HFFc6 (cell line): ENCODE data around the gene SRPK2. TPM values are rescaled to one million over a fixed set of nuclear protein-coding genes. Genes with fewer than 3 reads are reported as not detected.
"Not testable (repeated sequence)": the region's sequence is repeated elsewhere in the genome, so short reads cannot be mapped to it uniquely, and the experiment has no call there.

ENCODE experiments used
- DNase-seq: peaks from one replicate; pipeline ENCODE4 v3.0.0-alpha.2; 2018
- H3K27ac Mint-ChIP-seq: 2 replicates; pipeline ENCODE4 v1.8.0; 2020; ENCODE audit warnings: mild to moderate bottlenecking, mixed read lengths
- H3K27me3 Mint-ChIP-seq: 2 replicates; pipeline ENCODE4 v1.8.0; 2021; ENCODE audit warnings: mild to moderate bottlenecking, moderate library complexity, mixed read lengths; ENCODE audit not compliant: insufficient read depth
- H3K36me3 Mint-ChIP-seq: 2 replicates; pipeline ENCODE4 v1.8.0; 2021; ENCODE audit warnings: low read depth, mixed read lengths
- H3K4me1 Mint-ChIP-seq: 2 replicates; pipeline ENCODE4 v1.8.0; 2020; ENCODE audit warnings: low read depth, mixed read lengths
- H3K4me3 Mint-ChIP-seq: 2 replicates; pipeline ENCODE4 v1.8.0; 2020; ENCODE audit warnings: mild to moderate bottlenecking, moderate library complexity, mixed read lengths
- H3K9me3 Mint-ChIP-seq: 2 replicates; pipeline ENCODE4 v1.8.0; 2020; ENCODE audit warnings: mild to moderate bottlenecking, mixed read lengths
- long read RNA-seq: library from polyadenylated mRNA; unstranded; transcript quantifications from one replicate; pipeline ENCODE4 v2.0.0, GENCODE V29; 2019
- total RNA-seq, 6 experiments: library from RNA; stranded (reverse); fragmentation: NEBNext Ultra II Directional; extraction: Animal tissue kit (Norgen Biotek cat#: 25700); gene quantifications; 2 replicates in 1 of 6; 3 replicates in 5 of 6; pipeline ENCODE4 v1.2.3, GENCODE V29; 2021
- TF ChIP-seq, protein P1 (sequence below): fragments of 200-600 bp; sonication (generic); IDR thresholded peaks from 2 replicates; pipeline ENCODE4 v1.5.0; 2021; ENCODE audit warnings: antibody characterized with exemption, mild to moderate bottlenecking

Gene SRPK2
- 10 to 100 TPM; 45.2 to 49.3 (median 46.7) TPM for total RNA-seq
- long read RNA-seq, partial matches to known transcripts: 47 of 59 reads
- long read RNA-seq, other reads (novel, unspliced or antisense): 8 of 59 reads

GRCh38 chr7:105388356-105389087 lies at the start of gene SRPK2:
Gene SRPK2, minus strand, starts transcription at chr7:105388921.
- TF ChIP-seq, protein P1, sequence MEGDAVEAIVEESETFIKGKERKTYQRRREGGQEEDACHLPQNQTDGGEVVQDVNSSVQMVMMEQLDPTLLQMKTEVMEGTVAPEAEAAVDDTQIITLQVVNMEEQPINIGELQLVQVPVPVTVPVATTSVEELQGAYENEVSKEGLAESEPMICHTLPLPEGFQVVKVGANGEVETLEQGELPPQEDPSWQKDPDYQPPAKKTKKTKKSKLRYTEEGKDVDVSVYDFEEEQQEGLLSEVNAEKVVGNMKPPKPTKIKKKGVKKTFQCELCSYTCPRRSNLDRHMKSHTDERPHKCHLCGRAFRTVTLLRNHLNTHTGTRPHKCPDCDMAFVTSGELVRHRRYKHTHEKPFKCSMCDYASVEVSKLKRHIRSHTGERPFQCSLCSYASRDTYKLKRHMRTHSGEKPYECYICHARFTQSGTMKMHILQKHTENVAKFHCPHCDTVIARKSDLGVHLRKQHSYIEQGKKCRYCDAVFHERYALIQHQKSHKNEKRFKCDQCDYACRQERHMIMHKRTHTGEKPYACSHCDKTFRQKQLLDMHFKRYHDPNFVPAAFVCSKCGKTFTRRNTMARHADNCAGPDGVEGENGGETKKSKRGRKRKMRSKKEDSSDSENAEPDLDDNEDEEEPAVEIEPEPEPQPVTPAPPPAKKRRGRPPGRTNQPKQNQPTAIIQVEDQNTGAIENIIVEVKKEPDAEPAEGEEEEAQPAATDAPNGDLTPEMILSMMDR: no peak
- Mint-ChIP-seq H3K4me3 (peak within 1 kb of the TSS; percentile 97), H3K36me3 (peaks cover 12% of the 10 kb centered on the region), H3K27me3 (no peaks in the 10 kb centered on the region; the same call in 1 of the 2 replicates), H3K9me3 (no peaks in the 10 kb centered on the region), H3K27ac (peak within 1 kb of the TSS; percentile 84), H3K4me1 (peaks cover 25% of the 10 kb centered on the region)
- DNase-seq: peak; percentile 58

DNA sequence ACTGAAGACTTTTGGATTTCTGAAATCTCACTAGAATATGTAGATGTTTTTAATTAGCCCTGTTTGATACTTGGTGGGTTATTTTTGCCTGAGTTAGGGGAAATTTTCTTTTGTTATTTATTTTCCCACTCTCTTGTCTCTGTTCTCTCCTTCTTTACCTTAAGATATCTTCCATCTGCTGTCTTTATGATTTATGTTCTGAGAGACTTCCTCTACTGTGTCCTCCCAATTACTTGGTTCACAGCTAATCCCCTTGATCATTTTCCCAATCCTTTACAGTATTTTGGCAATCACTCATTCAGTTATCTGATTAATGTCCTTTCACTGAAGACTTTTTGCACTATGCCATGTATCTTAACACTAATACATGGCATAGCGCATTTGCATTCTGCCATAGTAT lies 49.5 kb upstream of the SRPK2 start:
- DNase-seq: no peak
- Mint-ChIP-seq H3K9me3 (no peaks in the 10 kb centered on the region), H3K4me1 (peaks cover 26% of the 10 kb centered on the region), H3K27ac (peak overlapping the region; percentile 96), H3K4me3 (no peak overlapping the region), H3K36me3 (no peaks in the 10 kb centered on the region), H3K27me3 (no peaks in the 10 kb centered on the region; the same call in 1 of the 2 replicates)
- TF ChIP-seq, protein P1: no peak

DNA sequence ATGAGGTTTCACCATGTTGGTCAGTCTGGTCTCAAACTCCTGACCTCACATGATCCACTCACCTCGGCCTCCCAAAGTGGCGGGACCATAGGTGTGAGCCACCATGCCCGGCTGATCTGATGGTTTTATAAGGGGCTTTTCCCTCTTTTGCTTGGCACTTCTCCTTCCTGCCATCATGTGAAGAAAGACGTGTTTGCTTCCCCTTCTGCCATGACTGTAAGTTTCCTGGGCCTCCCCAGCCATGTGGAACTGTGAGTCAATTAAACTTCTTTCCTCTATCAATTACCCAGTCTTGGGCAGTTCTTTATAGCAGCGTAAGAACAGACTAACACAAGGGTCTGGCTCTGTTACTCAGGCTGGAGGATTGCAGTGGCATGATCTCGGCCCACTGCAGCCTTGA lies 48.6 kb upstream of the SRPK2 start:
- not testable (repeated sequence) for H3K27me3 Mint-ChIP-seq, H3K36me3 Mint-ChIP-seq, H3K27ac Mint-ChIP-seq

GRCh38 chr7:105429746-105430612 lies 41.3 kb upstream of the SRPK2 start:
- TF ChIP-seq, protein P1: peak; percentile 74
- H3K4me1 Mint-ChIP-seq: peaks cover 6% of the 10 kb centered on the region
- H3K27me3 Mint-ChIP-seq: no peaks in the 10 kb centered on the region; the same call in 1 of the 2 replicates
- no peaks in the 10 kb centered on the region for H3K36me3 Mint-ChIP-seq
- DNase-seq: peak; percentile 36
- no peaks in the 10 kb centered on the region for H3K9me3 Mint-ChIP-seq
- no peak overlapping the region for H3K4me3 Mint-ChIP-seq
- H3K27ac Mint-ChIP-seq: peak overlapping the region; percentile 19; the same call in 1 of the 2 replicates

More for the DNA sequence above, 48.6 kb upstream of the SRPK2 start:
- H3K4me3 Mint-ChIP-seq, DNase-seq, H3K9me3 Mint-ChIP-seq: not testable (repeated sequence)
- peaks cover 26% of the 10 kb centered on the region for H3K4me1 Mint-ChIP-seq

GRCh38 chr7:105426606-105427146 lies 38.0 kb upstream of the SRPK2 start:
- H3K9me3 Mint-ChIP-seq: no peaks in the 10 kb centered on the region
- no peak overlapping the region for H3K27ac Mint-ChIP-seq
- H3K4me3 Mint-ChIP-seq: no peak overlapping the region
- H3K4me1 Mint-ChIP-seq: peaks cover 6% of the 10 kb centered on the region
- H3K27me3 Mint-ChIP-seq: peaks cover 5% of the 10 kb centered on the region
- no peaks in the 10 kb centered on the region for H3K36me3 Mint-ChIP-seq
- no peak for DNase-seq
- TF ChIP-seq, protein P1: no peak
